H54 (cell line): Measurements from ENCODE around the gene LTA4H.

Source experiments
- DNase-seq: peaks from one replicate; pipeline ENCODE4 v3.0.0; 2011; ENCODE audit warnings: low spot score, mixed read lengths; ENCODE audit not compliant: insufficient read length
- FAIRE-seq: peaks from 3 replicates; lab custom pipeline; 2011; peaks lifted over from hg19 to GRCh38; lab: Jason Lieb, UNC
- POLR2A ChIP-seq: IDR thresholded peaks from 2 replicates; pipeline ENCODE4 v1.6.1; 2011; ENCODE audit warnings: low read depth, mild to moderate bottlenecking, low read length

Gene LTA4H

GRCh38 chr12:95959107-95959506, 76.3 kb downstream of the LTA4H start:
- FAIRE-seq (no peak), DNase-seq (no peak)
- no peak for TF ChIP-seq POLR2A

GRCh38 chr12:95956557-95957145, 78.7 kb downstream of the LTA4H start:
- DNase-seq (no peak), FAIRE-seq (no peak)
- no peak for TF ChIP-seq POLR2A

DNA sequence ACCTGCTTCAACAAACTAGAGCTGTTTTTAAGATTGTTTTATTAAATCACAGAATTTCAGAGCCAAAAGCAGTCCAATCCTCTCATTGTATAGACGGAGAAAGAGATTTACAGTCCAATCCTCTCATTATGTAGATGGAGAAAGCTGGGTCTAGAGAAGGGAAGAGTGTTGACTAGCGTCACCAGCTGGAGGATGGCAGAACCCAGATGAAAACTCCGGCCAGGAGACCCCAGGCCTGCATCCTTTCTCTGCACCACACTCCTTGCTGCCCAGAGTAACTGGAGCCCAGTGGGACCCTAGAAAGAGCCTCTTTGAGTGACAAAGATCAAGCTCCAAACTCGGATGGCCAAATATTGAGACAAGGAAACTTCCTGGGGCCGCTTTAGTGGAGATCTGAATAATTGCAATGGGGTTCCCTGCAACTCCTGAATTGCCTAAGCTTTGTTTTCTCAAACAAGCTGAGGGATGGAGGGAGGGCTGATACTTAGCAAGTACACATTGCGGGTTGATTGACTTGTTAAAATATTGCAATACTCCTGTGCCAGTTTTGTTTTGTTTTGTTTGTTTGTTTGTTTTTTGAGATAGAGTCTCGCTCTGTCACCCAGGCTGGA, 79.7 kb downstream of the LTA4H start:
- FAIRE-seq, result no peak
- no peak for TF ChIP-seq POLR2A
- no peak for DNase-seq

GRCh38 chr12:95953000-95953399, 82.4 kb downstream of the LTA4H start:
- TF ChIP-seq POLR2A, result no peak
- no peak for FAIRE-seq

GRCh38 chr12:95951515-95951914, 83.9 kb downstream of the LTA4H start:
- DNase-seq (no peak), FAIRE-seq (no peak)
- no peak for TF ChIP-seq POLR2A

More at GRCh38 chr12:95953000-95953399, 82.4 kb downstream of the LTA4H start:
- no peak for DNase-seq
